ENCODE results near the gene SALL4. TPM values are rescaled to one million over a fixed set of nuclear protein-coding genes. Genes with fewer than 3 reads are reported as not detected.
A peak's percentile ranks its signal among the peaks of the same experiment; 100 is the strongest.

Gene SALL4
- total RNA-seq, 1 experiment from 2014 or later: 279 TPM

DNA sequence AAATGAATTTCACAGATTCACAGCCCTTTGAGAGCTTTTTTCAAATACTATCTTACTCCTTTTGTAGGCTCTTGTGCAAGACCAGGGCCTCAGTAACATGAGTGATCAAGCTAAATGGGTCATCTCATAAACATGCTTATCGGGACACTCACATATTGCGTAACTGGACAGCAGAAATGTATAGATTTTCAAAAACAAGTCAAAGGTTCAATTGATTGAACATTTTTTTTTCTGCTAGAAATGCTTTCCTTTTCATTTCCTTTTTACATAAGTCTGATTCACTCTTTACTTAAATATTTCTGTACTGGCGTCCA is 8.7 kb upstream of the SALL4 start:
- H3K4ac ChIP-seq (ENCODE audit: low read depth, low read length): no peak overlapping the region
- H2AK5ac ChIP-seq (ENCODE audit: insufficient read length, low read length): no peak overlapping the region
- no peak overlapping the region for H3K18ac ChIP-seq (ENCODE audit: insufficient read length, low read depth, low read length)
- no peak overlapping the region for H3K56ac ChIP-seq (ENCODE audit: insufficient read length, low read depth, low read length)
- no peak overlapping the region for H3K27ac ChIP-seq (ENCODE audit: insufficient read length, low read depth, low read length)
- no peak overlapping the region for H3K14ac ChIP-seq (ENCODE audit: insufficient read depth, low read length)
- no peak overlapping the region for H4K8ac ChIP-seq (replicated peaks; ENCODE audit: insufficient read length, low read depth, low read length)
- H2BK5ac ChIP-seq (ENCODE audit: insufficient read length, low read length): no peak overlapping the region
- no peak overlapping the region for H3K4me2 ChIP-seq (ENCODE audit: insufficient read depth, insufficient read length, low read length)
- H2AFZ ChIP-seq (ENCODE audit: low read length): no peak overlapping the region
- Mint-ChIP-seq H3K27me3 (ENCODE audit: low read depth) (no peaks in the 10 kb centered on the region), H3K36me3 (ENCODE audit: insufficient read depth in 1 of 3, low read depth in 3 of 3) (no peaks in the 10 kb centered on the region), H3K4me1 (peaks cover 29 to 30% of the 10 kb centered on the region in 2 experiments), H3K27ac (peak overlapping the region in 2 of 3 experiments; percentile 30 to 35; a peak in 4 of 7 replicates), H3K9me3 (no peaks in the 10 kb centered on the region), H3K4me3 (no peak overlapping the region)
- no peak overlapping the region for H4K91ac ChIP-seq (ENCODE audit: insufficient read length, low read depth, low read length)
- no peak overlapping the region for H3T11ph ChIP-seq (ENCODE audit: low read length)
- no peaks in the 10 kb centered on the region for H3K79me2 ChIP-seq (ENCODE audit: insufficient read depth, low read length)
- no peaks in the 10 kb centered on the region for H3K27me3 ChIP-seq (ENCODE audit: insufficient read depth, low read length)
- H4K20me1 ChIP-seq (ENCODE audit: control insufficient read depth, insufficient read depth, insufficient read length): no peaks in the 10 kb centered on the region
- TF ChIP-seq, protein P1, sequence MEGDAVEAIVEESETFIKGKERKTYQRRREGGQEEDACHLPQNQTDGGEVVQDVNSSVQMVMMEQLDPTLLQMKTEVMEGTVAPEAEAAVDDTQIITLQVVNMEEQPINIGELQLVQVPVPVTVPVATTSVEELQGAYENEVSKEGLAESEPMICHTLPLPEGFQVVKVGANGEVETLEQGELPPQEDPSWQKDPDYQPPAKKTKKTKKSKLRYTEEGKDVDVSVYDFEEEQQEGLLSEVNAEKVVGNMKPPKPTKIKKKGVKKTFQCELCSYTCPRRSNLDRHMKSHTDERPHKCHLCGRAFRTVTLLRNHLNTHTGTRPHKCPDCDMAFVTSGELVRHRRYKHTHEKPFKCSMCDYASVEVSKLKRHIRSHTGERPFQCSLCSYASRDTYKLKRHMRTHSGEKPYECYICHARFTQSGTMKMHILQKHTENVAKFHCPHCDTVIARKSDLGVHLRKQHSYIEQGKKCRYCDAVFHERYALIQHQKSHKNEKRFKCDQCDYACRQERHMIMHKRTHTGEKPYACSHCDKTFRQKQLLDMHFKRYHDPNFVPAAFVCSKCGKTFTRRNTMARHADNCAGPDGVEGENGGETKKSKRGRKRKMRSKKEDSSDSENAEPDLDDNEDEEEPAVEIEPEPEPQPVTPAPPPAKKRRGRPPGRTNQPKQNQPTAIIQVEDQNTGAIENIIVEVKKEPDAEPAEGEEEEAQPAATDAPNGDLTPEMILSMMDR (conservative IDR thresholded peaks at IDR 0.05): no peak
- no peak overlapping the region for H2BK120ac ChIP-seq (ENCODE audit: low read depth, low read length, poor library complexity, severe bottlenecking)
- no peak for DNase-seq
- no peaks in the 10 kb centered on the region for H3K23me2 ChIP-seq (ENCODE audit: insufficient read length, low read depth, low read length, poor library complexity, severe bottlenecking)
- no peak overlapping the region for H4K5ac ChIP-seq (ENCODE audit: insufficient read length, low read depth, low read length)
- no peak overlapping the region for H2BK20ac ChIP-seq (ENCODE audit: low read depth, low read length, poor library complexity, severe bottlenecking)
- H3K9ac ChIP-seq (ENCODE audit: extremely low read depth, insufficient read length, low read length): no peak overlapping the region
- no CpG with 5 or more reads among the region's 3 CpGs for WGBS (ENCODE audit: extremely low coverage, insufficient read length, low lambda C conversion rate)
- no peak overlapping the region for H3K23ac ChIP-seq (ENCODE audit: insufficient read length, low read depth, low read length)
- peaks cover 4% of the 10 kb centered on the region; the same call in 1 of the 2 replicates for H3K4me1 ChIP-seq (ENCODE audit: insufficient read depth, low read length)
- no peaks in the 10 kb centered on the region for H3K79me1 ChIP-seq (ENCODE audit: insufficient read depth, low read depth, low read length, poor library complexity, severe bottlenecking)
- H2BK15ac ChIP-seq (ENCODE audit: low read depth, low read length): no peak overlapping the region
- no peak overlapping the region for H2BK12ac ChIP-seq (ENCODE audit: insufficient read length, low read depth, low read length)
- no peaks in the 10 kb centered on the region for H3K9me3 ChIP-seq (ENCODE audit: control insufficient read depth, low read depth, low read length)
